GM12878 (cell line): Measurements from ENCODE around the gene EPB41. TPM values are rescaled to one million over a fixed set of nuclear protein-coding genes. Genes with fewer than 3 reads are reported as not detected.

Source experiments
- ATF7 ChIP-seq: fragments of 450-650 bp; IDR thresholded peaks from 2 replicates; pipeline ENCODE4 v1.6.1; 2016; ENCODE audit warnings: low read depth, mild to moderate bottlenecking
- BACH1 ChIP-seq: fragments of 450-650 bp; IDR thresholded peaks from 2 replicates; pipeline ENCODE4 v1.6.1; 2017; ENCODE audit warnings: mild to moderate bottlenecking, borderline replicate concordance
- BCL11A ChIP-seq: IDR thresholded peaks from 2 replicates; pipeline ENCODE4 v1.6.1; 2011; ENCODE audit warnings: low read depth, low read length
- CEBPZ ChIP-seq: fragments of 150-350 bp; IDR thresholded peaks from 2 replicates; pipeline ENCODE4 v1.6.1; 2016; ENCODE audit warnings: low read depth, low read length
- HSF1 ChIP-seq: fragments of 150-350 bp; IDR thresholded peaks from 2 replicates; pipeline ENCODE4 v1.6.1; 2014; ENCODE audit warnings: mild to moderate bottlenecking, low read depth, low read length
- KAT2A ChIP-seq: conservative IDR thresholded peaks from 2 replicates; pipeline ENCODE4 v1.6.1; 2011; ENCODE audit warnings: low read depth, low read length; ENCODE audit not compliant: control insufficient read depth
- LARP7 ChIP-seq: fragments of 450-650 bp; IDR thresholded peaks from 2 replicates; pipeline ENCODE4 v1.6.1; 2017; ENCODE audit warnings: mild to moderate bottlenecking
- NFIC ChIP-seq: IDR thresholded peaks from 2 replicates; pipeline ENCODE4 v1.6.1; 2012; ENCODE audit warnings: low read depth, mild to moderate bottlenecking, inconsistent platforms, low read length, moderate library complexity
- NFYA ChIP-seq: IDR thresholded peaks from 2 replicates; pipeline ENCODE4 v1.6.1; 2011; ENCODE audit warnings: low read depth, mild to moderate bottlenecking, low read length, improper control_type of control experiment, borderline replicate concordance
- NFYB ChIP-seq: IDR thresholded peaks from 2 replicates; pipeline ENCODE4 v1.6.1; 2011; ENCODE audit warnings: low read depth, mild to moderate bottlenecking, low read length, improper control_type of control experiment, moderate library complexity; ENCODE audit not compliant: insufficient read depth
- PML ChIP-seq: IDR thresholded peaks from 2 replicates; pipeline ENCODE4 v1.6.1; 2012; ENCODE audit warnings: low read length, inconsistent platforms
- POU2F2 ChIP-seq: IDR thresholded peaks from 3 replicates; pipeline ENCODE4 v1.6.1; 2011; ENCODE audit warnings: low read depth, mild to moderate bottlenecking, low read length, borderline replicate concordance
- RCOR1 ChIP-seq: conservative IDR thresholded peaks from 2 replicates; pipeline ENCODE4 v1.6.1; 2012; ENCODE audit warnings: low read depth, low read length, improper control_type of control experiment
- TAF1 ChIP-seq: IDR thresholded peaks from 2 replicates; pipeline ENCODE4 v1.6.1; 2011; ENCODE audit warnings: mild to moderate bottlenecking, low read depth, low read length, borderline replicate concordance
- TARDBP ChIP-seq: IDR thresholded peaks from 2 replicates; pipeline ENCODE4 v1.6.1; 2016; ENCODE audit warnings: borderline replicate concordance
- TCF3 ChIP-seq: IDR thresholded peaks from 2 replicates; pipeline ENCODE4 v1.6.1; 2012; ENCODE audit warnings: low read depth, mild to moderate bottlenecking, low read length, borderline replicate concordance; ENCODE audit not compliant: insufficient read depth
- USF1 ChIP-seq: IDR thresholded peaks from 2 replicates; pipeline ENCODE4 v1.6.1; 2011; ENCODE audit warnings: borderline replicate concordance, low read depth, mild to moderate bottlenecking, moderate library complexity, mixed read lengths, low read length; ENCODE audit not compliant: insufficient read depth; ENCODE audit errors: extremely low read length
- ZNF24 ChIP-seq: fragments of 450-650 bp; IDR thresholded peaks from 2 replicates; pipeline ENCODE4 v1.6.1; 2017; ENCODE audit warnings: antibody characterized with exemption, mild to moderate bottlenecking
- ZNF592 ChIP-seq: fragments of 450-650 bp; IDR thresholded peaks from 2 replicates; pipeline ENCODE4 v1.6.1; 2017; ENCODE audit warnings: mild to moderate bottlenecking, moderate library complexity
- polyA plus RNA-seq, 11 experiments: library from polyadenylated mRNA; depleted of rRNA in 4 of 11; unstranded in 6 of 11; stranded (reverse) in 5 of 11; fragments of >200 nt; fragmentation: Nextera tagmentation in 4 of 11; fragmentation: Illumina TruSeq in 1 of 11; extraction: Ambion mirVana in 4 of 11; extraction: Trizol in 1 of 11; gene quantifications; 1 replicate in 1 of 11; 2 replicates in 10 of 11; pipeline versions ENCODE4 v1.2.1 to v1.2.3, GENCODE V29; 2011 to 2016; ENCODE audit warnings: inconsistent platforms in 2 of 11, missing spikeins in 2 of 11, low read depth in 1 of 11
- total RNA-seq, 4 experiments: library from RNA; depleted of rRNA in 3 of 4; stranded (reverse); fragments of >200 nt in 3 of 4; fragmentation: Illumina TruSeq in 1 of 4; extraction: Trizol in 1 of 4; gene quantifications; 2 replicates each; pipeline versions ENCODE4 v1.2.1 to v1.2.3, GENCODE V29; 2013 to 2021

EPB41 gene
- total and polyA plus RNA-seq, 10 of the 15 experiments (the other 5 are each of a cell fraction or from before 2014, with no cell fraction given), result 1.1 to 77.6 (median 58.8) TPM

- no peak for TF ChIP-seq RCOR1
- peak; percentile 49 for TF ChIP-seq USF1
- no peak for TF ChIP-seq BCL11A
- no peak for TF ChIP-seq CEBPZ
- no peak; the same call in 1 of the 2 replicates for TF ChIP-seq LARP7
- TF ChIP-seq ZNF24, result no peak
- TF ChIP-seq POU2F2, result 0 out of 3 replicates have a peak, but pooled peaks have one; percentile 6
- no peak for TF ChIP-seq TARDBP
- TF ChIP-seq NFYB, result peak; percentile 87
- TF ChIP-seq ATF7, result peak; percentile 98
- no peak for TF ChIP-seq NFIC
- peak; percentile 77 for TF ChIP-seq BACH1
- no peak for TF ChIP-seq HSF1
- TF ChIP-seq TAF1, result 0 out of 2 replicates have a peak, but pooled peaks have one; percentile 35
- TF ChIP-seq KAT2A, result no peak
- TF ChIP-seq TCF3, result 0 out of 2 replicates have a peak, but pooled peaks have one; percentile 18
- TF ChIP-seq ZNF592, result no peak
- TF ChIP-seq PML, result no peak
- TF ChIP-seq NFYA, result no peak
These were observed 27.5 kb upstream of the EPB41 start (continued) for GRCh38 chr1:28886731-28887418.
